ENCODE measurements around the gene NTRK3. TPM values are rescaled to one million over a fixed set of nuclear protein-coding genes. Genes with fewer than 3 reads are reported as not detected.

NTRK3 gene
- total and polyA plus RNA-seq, 4 donors = 0.21 to 2.9 (median 0.32) TPM

- Histone ChIP-seq H3K9me3 (ENCODE audit: control insufficient read depth in 4 of 4, low read length in 3 of 4) (no peaks in the 10 kb centered on the region), H3K36me3 (ENCODE audit: control insufficient read depth in 4 of 4, insufficient read depth in 3 of 4, low read depth in 1 of 4, low read length in 3 of 4) (no peaks in the 10 kb centered on the region), H3K27ac (ENCODE audit: low read depth in 1 of 2, low read length in 2 of 2) (no peak overlapping the region), H3K27me3 (ENCODE audit: control insufficient read depth in 4 of 4, insufficient read depth in 4 of 4, low read length in 3 of 4) (no peaks in the 10 kb centered on the region), H3K4me1 (ENCODE audit: control insufficient read depth in 4 of 4, insufficient read depth in 4 of 4, low read length in 3 of 4) (no peaks in the 10 kb centered on the region), H3K9ac (ENCODE audit: low read depth in 1 of 2, low read length in 2 of 2) (no peak overlapping the region), H3K4me3 (ENCODE audit: low read depth in 1 of 3, low read length in 3 of 3) (no peak overlapping the region)
- TF ChIP-seq SP1 (IDR thresholded peaks at IDR 0.05) (no peak), EGR1 (IDR thresholded peaks at IDR 0.05; ENCODE audit: low read depth in 2 of 2) (no peak), JUND (IDR thresholded peaks at IDR 0.05) (no peak)
- 86% methylated on average over 3 of the region's 3 CpGs for WGBS
- no peak for DNase-seq (ENCODE audit: low spot score)
These were observed 409.8 kb downstream of the NTRK3 start for GRCh38 chr15:87846746-87847145.

GRCh38 chr15:87843312-87843711 lies 413.2 kb downstream of the NTRK3 start:
- 91% methylated on average over 3 of the region's 3 CpGs for WGBS
- Histone ChIP-seq H3K4me1 (ENCODE audit: control insufficient read depth in 4 of 4, insufficient read depth in 4 of 4, low read length in 3 of 4) (no peaks in the 10 kb centered on the region), H3K27me3 (ENCODE audit: control insufficient read depth in 4 of 4, insufficient read depth in 4 of 4, low read length in 3 of 4) (no peaks in the 10 kb centered on the region), H3K9me3 (ENCODE audit: control insufficient read depth in 4 of 4, low read length in 3 of 4) (no peaks in the 10 kb centered on the region), H3K4me3 (ENCODE audit: low read depth in 1 of 3, low read length in 3 of 3) (no peak overlapping the region), H3K36me3 (ENCODE audit: control insufficient read depth in 4 of 4, insufficient read depth in 3 of 4, low read depth in 1 of 4, low read length in 3 of 4) (no peaks in the 10 kb centered on the region), H3K9ac (ENCODE audit: low read depth in 1 of 2, low read length in 2 of 2) (no peak overlapping the region), H3K27ac (ENCODE audit: low read depth in 1 of 2, low read length in 2 of 2) (no peak overlapping the region)
- DNase-seq (ENCODE audit: low spot score) = no peak
- TF ChIP-seq TAF1 (conservative IDR thresholded peaks at IDR 0.05) (no peak), JUND (IDR thresholded peaks at IDR 0.05) (no peak), YY1 (IDR thresholded peaks at IDR 0.05) (no peak), REST (IDR thresholded peaks at IDR 0.05) (no peak), HNF4G (IDR thresholded peaks at IDR 0.05) (no peak), FOXA1 (IDR thresholded peaks at IDR 0.05) (no peak), NR2F2 (IDR thresholded peaks at IDR 0.05) (no peak), RAD21 (IDR thresholded peaks at IDR 0.05) (no peak), HNF4A (conservative IDR thresholded peaks at IDR 0.05) (no peak), ATF3 (IDR thresholded peaks at IDR 0.05) (no peak), GABPA (IDR thresholded peaks at IDR 0.05 in 1 of 2, conservative IDR thresholded peaks at IDR 0.05 in 1 of 2) (no peak), FOXA2 (IDR thresholded peaks at IDR 0.05) (no peak), RXRA (IDR thresholded peaks at IDR 0.05) (no peak), ZBTB33 (IDR thresholded peaks at IDR 0.05) (no peak), MAX (IDR thresholded peaks at IDR 0.05) (no peak), SP1 (IDR thresholded peaks at IDR 0.05) (no peak), EGR1 (IDR thresholded peaks at IDR 0.05; ENCODE audit: low read depth in 2 of 2) (no peak), CTCF (IDR thresholded peaks at IDR 0.05; ENCODE audit: low read depth, low read length, missing input control) (no peak)
